ENCODE data around the gene PFKM.
"Not testable (repeated sequence)": the region's sequence is repeated elsewhere in the genome, so short reads cannot be mapped to it uniquely, and the experiment has no call there.

The PFKM gene

DNA sequence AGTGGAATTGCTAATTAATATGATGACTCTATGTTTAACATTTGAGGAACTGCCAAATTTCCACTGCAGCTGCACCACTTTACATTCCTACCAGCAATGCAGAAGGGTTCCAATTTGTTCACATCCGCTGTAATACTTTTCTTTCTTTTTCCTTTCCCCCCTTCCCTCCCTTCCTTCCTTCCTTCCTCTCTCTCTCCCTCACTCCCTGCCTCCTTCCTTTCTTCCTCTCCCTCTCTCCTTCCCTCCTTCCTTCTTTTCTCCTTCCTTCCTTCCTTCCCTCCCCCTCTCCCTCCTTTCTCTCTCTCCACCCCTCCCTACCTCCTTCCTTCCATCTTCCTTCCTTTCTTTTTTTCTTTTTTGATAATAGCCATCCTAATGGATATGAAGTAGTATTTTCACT lies 3.2 kb upstream of the PFKM start:
- no peak for DNase-seq

DNA sequence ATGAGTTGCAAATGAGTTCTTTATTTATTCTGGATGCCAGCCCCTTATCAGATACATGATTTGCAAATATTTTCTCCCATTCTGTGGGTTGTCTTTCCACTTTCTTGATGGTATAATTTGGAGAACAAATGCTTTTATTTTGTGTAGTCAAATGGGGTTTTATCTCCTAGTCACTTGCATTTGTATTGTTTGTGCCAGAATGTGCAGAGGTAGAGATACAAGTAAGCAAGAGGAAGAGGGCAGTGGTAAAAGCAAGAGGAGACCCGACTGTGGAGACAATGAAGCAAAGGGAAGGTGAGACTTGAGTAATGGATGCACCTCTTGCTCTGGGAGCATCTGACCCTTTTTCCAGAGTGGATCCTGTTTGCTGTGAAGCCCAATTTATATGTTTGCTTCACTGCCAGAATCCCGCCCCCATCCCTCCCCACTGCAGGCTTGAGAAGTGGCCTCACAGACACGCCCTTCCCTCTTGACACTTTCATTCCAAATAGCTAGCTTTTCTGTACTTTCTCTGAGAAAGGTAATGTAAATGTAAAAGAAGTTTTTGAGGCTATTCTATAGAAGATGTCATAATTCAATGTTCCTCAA lies 786 bp upstream of the PFKM start:
- DNase-seq, result no peak

DNA sequence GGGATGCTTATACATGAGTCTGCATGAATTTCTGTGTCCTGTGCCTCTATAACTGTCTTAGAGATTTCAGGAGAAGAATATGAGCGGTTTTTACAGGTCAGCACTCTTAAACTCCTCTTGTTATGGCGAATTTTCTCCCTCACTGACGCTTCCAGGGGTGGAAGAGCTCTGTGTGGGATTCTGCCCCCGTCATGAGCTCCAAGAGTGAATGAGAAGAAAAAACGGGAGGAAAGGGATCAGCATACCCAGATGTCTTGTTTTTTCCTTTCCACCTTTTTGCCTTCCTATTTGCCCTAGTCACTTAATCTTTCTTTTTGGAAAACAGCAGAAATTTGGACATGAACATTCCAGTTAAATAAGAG lies 651 bp downstream of the PFKM start:
- no peak for DNase-seq

DNA sequence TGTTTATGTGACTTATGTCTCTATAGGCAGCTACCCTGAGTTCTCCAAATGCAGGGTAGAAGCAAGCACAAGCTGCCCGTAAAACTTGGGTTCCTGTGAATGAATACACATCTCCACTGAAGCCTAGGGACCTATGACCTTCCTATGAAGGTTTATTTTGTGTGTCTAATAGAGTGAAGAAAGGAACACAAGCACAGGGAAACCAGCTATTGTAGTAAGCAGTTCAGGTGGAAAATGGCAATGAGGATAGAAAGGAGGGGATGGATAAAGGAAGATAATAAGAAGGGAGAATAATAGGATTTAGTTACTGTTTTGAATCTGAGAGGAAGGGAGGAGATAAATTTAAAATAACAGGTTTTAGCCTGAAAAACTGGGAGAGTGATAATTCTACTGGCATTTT lies 2.4 kb downstream of the PFKM start:
- DNase-seq, result no peak

DNA sequence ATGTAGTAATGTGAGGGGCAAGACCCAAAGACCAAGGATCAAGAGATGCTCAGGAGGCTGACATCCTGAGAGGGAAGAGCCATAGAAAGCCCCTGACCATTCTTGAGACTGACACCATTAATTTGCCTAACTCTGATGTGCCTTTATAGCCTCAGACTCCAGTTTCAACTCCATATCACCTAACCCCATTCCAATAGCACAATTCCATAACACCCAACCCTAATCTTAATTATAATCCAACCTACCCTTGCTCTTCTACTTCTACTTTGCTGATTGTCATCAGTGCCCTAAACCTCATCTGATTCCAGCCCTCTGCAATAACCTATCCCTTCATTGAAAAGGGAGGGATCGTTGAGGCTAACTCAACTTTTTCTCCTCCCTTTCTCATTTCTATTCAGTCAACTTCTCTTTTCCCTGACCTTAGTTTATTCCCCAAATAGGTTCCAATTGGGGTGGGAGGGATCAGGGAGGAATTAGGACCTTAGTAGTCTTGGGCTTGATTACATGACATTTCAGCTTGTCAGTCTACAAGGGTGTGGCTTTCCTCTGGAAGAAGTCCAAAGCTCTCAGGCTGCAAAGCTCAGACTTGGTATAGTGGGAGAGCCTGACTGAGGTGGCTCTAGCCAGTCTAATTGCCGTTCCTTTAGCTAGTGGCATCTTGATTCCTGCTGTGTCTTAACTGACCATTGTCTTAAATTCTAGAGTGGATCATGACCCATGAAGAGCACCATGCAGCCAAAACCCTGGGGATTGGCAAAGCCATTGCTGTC lies 3.1 kb downstream of the PFKM start:
- DNase-seq, result no peak

DNA sequence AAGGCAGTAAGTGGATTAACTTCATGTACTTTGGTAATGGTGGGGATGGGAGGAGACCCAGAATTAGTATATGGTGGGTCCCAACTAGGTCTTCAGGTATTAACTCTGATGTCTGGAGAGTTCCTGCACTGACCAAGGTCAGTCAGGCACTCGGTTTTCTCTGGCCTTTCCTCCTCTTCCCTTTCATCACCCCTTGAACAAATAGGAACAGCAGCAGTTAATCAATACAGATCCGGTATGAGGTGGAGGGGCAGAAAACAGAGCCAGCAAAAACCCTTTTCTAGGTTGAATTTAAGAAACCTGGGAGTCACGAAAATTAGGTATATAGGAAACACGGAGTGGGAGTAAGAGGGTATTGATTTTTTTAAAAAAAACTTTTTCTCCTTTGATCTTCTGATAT lies 4.0 kb downstream of the PFKM start:
- DNase-seq, result no peak

DNA sequence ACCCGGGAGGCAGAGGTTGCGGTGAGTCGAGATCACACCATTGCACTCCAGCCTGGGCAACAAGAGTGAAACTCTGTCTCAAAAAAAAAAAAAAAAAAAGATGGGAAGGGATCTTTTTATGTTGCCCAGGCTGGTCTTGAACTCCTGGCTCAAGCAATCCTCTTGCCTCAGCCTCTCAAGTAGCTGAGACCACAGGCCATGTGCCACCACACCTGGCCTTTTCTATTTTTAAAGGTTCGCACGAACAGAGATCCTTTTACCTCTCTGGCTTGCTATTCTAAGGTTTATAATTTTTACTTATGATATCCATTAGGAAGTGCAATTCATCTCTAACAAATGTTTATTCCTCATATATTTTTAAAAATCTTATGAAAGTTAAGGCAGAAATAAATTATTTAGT lies 6.4 kb downstream of the PFKM start:
- DNase-seq, result not testable (repeated sequence)

DNA sequence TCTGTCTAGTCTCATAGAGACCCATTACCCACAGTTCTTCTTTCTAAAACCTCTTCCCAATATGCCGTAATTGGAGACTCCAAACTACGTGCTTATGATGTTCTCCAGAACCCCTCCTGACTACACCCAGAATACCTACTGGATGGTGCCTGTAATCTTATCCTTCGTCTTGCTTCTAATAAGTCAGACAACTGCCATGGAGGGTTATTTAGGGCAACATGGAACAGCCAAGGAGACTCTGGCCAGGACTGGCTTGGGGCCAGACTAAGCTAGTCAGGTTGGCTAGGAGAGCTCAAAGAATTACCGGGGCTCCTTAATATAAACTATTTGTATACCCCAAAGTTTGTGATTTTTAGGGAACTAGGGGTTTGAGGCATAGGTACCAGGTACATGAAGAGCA lies 6.8 kb downstream of the PFKM start:
- DNase-seq, result no peak

DNA sequence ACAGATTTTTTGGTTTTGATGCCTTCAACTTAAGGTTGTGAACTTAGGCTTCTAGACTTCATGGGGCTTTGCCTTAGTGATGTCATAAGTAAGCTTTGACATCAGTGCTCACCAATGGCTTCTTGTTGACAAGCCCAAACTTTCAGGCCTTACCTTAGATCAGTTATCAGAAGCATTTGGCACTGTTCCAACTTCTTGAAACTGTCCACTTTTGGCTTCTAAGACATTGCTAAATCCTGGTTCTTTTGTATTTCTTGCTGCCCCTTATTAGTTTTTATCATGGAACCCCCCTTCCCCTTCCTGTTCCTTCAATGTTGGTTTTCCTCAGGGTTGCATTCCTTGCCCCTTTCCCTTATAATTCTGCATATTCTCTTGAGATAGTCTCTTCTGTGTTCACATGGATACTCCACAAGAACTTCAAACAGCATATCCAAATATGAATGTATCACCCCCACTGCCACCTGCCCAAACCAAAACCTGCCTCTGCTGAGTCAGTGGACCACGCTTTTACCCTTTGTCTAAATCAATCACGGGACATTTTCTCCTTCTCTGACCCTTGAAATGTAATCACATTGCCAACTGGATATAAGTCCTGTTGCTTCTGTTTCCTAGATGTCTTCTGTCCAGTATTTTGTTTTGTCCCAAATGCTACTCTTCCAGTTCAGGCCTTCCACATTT lies 7.9 kb downstream of the PFKM start:
- no peak for DNase-seq

DNA sequence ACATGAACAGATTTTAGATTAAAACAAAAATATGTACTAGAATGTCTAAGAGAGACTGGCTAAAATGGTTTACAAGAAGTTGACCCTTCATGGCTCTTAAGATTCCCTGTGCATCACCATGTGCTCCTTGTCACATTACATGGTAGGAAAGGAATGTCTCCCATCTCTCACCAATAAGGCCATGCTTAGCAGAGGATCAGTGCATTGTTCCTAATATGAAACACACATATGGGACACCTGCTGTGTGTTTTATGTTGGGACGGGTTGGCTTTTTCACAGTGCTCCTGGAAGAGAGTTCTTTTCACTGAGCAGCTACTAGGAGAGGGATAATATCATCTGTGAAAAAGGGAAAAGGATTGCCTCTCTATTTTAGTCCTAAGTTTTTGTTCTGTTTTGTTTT lies 9.6 kb downstream of the PFKM start:
- no peak for DNase-seq

DNA sequence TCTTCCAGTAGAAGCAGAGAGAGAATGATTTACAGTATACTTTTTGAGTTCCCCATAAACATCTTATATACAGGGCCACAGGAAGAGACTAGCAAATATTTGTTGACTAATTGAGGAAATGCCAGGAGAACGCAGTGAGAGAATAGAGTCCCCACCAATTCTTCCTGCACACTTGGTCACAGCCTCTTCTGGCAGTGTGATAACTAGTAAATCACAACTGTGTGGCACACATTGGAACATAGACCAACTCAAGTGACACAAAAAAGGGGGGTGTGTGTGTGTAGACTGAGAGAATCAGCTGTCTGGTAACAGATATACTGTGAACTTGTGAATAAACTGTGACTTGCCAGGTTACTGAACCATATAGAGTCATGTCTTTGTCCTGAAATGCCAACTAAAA lies 10.2 kb downstream of the PFKM start:
- no peak for DNase-seq

DNA sequence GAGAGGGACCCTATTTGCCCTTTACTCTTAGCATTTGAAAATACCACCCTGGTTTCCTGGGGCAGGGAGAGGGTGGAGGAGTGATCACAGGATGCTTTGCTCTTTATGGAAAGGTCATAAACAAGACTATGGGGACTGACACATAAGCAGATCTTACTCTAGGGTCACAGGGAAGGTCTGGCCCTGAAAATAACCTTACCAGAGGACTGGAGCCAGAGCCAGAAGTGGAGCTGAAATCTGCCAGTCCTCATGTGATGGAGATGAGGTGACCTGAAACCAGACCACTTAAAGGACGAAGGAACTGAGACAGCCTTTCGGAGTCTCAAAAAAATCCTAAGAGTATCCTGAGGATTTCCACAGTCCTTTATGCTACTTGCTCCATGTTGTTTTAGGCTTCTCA lies 12.4 kb downstream of the PFKM start:
- DNase-seq, result no peak

DNA sequence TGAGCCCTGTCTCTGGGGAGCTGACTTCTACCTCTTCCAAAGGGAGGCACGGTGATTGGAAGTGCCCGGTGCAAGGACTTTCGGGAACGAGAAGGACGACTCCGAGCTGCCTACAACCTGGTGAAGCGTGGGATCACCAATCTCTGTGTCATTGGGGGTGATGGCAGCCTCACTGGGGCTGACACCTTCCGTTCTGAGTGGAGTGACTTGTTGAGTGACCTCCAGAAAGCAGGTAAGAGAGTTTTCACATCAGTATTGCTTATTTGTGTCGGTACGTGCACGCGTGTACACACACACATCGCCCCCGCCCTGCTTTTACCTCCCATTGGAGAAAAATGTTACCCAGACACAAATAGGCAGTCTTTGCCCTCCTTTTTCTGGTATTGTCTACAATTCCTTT lies 13.7 kb downstream of the PFKM start:
- no peak for DNase-seq

DNA sequence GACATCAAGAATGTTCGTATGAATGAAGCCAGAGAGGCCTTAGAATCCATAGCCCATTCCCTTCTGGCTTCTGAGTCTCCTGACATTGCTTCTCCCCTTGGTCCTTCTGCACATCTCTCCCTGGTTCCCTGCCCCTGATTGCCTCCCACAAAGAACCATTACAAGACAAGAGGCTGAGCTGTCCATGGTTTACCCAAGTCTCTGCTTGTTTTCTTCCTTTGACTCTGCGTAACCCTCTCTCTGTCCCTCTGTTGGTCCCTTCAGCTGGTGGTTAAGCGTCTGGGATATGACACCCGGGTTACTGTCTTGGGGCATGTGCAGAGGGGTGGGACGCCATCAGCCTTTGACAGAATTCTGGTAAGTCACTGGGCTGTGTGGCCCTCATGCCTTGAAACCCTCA lies 15.9 kb downstream of the PFKM start:
- no peak for DNase-seq

DNA sequence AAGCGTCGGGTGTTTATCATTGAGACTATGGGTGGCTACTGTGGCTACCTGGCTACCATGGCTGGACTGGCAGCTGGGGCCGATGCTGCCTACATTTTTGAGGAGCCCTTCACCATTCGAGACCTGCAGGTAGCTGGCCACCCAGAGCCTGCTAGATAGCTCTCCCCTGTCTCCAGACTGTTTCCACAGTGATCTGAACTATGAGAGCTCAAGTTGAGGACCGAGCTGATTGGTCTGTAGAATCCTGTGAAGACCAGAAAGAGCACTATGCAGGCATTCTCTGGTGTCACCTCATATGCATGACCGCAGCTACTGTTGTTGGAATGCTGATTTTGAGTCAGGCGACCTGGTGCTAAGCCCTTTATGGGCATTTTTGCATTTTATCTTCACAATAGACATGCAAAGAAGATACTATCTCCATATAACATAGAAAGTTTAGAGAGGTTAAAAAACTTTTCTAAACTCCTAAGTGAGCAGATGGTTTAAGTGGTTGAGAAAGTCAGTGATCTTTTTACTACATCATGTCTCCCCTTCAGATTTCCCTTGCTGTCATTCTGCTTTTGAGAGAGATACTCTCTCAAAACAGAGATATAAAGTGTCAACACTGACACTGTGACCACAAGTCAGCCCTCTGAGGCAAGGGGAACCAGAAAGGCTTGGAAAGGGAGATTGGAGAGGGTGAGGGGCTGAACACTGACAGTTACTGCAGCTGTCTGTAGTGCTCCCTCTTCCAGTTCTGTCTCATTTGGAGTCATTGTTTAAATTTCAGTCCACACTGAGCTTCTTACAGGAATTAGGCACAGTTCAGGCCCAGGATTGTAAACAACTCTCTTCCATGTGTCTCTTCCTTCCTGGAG lies 23.9 kb downstream of the PFKM start:
- DNase-seq, result no peak

DNA sequence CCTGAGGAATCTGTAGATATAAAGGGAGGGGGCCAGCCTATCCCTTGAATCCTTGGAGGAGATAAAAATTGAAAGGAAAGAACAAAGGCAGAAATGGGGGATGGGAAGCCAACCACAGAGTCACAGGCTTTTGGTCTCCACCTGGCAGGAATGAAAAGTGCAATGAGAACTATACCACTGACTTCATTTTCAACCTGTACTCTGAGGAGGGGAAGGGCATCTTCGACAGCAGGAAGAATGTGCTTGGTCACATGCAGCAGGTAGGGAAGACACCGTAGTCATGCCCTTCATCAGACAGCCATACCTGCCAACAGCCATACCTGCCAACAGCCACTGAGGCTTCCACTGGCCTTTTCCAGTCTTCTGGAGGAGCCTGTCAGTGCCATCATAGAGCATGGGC lies 24.7 kb downstream of the PFKM start:
- no peak for DNase-seq

DNA sequence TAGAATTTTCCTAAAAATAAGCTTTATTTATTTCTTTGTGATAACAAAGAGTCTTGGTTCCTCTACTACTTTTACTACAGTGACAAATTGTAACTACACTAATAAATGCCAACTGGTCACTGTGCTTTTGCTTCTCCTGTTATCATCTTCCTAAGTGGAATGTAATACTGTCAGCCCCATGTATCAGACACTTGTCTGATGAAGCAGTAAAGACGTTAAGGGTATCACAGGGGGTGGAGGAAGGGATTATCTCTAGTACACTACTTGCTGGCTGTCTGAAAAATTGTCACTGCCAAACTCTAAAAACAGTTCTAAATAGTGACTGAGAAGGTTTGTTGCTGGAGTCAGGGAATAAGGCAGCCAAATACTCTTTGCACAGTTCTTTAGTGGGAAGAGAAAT lies 26.8 kb downstream of the PFKM start:
- no peak for DNase-seq

DNA sequence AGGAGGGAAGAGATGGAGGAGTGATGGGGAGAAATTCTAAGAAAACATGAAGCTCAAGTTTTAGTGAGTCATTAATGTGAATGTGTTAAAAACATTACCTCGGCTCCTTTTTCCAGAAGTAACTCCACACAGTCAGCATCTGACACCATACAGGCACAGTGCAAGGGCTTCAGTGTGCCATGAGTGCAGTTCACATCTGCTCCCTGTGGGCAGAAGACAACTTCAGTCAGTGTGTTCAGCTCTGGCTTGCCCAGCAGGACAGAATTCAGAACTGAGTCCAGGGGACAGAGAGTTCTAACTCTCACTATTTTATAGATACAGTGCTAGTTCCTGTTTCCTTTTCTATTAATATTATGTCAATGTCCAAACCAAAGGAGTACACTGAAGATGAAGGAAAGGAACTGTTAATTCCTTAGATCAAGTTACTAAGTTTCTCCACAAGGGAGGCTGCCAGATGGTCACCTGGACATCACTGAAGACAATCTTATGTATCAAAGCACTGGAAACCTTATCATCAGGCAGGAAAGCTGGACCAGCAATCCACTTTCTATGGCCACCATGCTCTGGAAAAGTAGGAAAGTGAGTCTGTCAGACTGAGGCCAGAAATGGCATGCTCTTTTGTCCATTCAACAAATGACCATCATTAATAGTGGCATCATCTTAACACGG lies 32.1 kb downstream of the PFKM start:
- DNase-seq, result no peak

DNA sequence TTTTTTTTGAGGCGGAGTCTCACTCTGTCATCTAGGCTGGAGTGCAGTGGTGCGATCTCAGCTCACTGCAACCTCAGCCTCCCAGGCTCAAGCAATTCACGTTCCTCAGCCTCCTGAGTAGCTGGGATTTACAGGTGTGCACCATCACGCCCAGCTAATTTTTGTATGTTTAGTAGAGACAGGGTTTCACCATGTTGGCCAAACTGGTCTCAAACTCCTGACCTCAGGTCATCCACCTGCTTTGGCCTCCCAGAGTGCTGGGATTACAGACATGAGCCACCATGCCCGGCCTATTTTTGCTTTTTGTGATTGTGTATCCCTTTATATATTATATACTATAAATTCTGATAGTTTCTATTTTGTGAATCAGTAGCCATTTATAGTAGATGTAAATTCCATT lies 36.6 kb downstream of the PFKM start:
- not testable (repeated sequence) for DNase-seq

DNA sequence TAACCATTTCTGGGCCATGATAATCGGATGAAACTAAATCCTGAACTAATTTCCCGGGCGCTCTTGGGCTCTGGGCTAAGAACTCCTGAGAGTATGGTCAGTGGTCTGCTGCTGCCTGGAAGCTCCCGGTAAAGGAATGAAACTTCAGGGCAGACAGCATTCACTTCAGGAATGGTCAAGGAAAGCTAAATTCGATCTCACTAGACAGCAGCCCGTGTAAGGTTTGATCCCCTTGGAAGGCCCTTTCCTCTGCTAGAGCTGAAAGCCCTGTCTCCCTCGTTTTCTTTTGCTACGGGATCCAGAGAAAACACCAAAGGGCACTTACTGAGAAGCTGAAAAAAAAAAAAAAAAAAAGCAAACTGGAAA lies 37.5 kb downstream of the PFKM start:
- no peak for DNase-seq

DNA sequence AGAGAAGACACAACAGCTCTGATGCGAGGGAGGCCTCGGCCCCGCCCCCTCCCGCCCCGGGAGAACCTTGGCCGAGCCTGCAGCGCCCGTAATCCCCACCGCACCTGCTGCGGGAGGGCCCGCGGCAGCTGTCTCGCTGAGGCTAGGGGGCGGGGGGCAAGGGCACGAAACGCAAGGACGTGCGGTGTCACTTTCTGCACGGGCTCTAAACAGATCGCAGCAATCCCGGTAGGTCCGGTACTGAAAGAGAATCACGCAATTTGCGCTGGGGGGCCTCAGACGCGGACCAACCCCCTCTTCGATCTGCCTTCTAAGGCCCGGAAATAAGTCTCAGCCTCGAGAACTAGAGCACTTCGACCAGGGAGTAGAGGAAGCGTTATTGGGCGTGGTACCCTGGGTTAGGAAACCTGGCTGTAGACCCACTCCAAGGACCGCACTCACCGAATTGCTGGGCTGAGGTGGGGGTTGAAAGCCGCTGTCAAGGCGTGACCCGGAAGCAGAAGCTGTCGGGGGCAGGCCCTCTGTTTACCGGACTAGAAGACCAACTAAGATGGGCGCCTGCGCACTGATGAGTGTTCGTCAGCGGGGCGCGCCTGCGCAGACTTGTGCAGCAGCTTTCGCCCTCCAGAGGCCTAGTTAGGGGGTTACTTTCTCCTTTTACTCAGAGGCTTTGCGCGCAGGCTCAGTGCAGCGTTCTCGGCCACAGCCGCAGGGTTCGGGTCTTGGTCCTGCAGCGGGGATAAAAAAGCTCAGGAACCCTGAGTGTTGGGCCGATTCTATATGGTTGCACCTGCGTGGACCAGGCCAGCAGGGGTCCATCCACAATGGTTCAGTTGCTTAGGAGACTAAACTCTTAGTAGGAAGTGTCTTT lies 38.1 kb downstream of the PFKM start, which contains the start of gene ASB8:
Gene ASB8, minus strand, starts transcription at position 498 of the 871 bp plus-strand sequence. CDS start 4,019 bp downstream, outside the sequence.
- peak; percentile 97 for DNase-seq

DNA sequence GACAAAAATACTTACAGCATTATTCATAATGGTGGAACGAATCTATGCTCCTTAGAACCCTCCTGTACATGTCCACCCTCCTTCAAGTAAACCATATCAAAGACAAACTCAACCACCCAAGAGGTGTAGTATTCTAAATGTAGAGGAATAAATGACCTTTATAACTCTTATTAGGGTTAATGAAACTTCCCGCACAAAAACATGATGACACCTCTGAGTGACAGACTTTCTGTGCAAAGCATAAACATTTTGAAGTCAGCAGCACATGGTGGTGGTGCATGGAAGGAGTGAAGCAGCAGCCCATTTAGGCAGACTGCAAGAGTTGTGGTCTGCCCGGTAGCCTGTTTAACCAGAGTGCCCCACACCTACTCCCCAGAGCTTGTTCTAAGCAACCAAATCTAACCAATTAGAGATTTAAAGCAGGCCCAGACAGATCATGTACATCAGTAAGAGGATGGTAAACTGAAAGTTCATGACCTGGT lies 38.8 kb downstream of the PFKM start:
- DNase-seq, result no peak
